SH-SY5Y (cell line): ENCODE results near the gene RPS23.

Experiments used
- GATA2 ChIP-seq: IDR thresholded peaks from 2 replicates; pipeline ENCODE4 v1.6.1; 2011; ENCODE audit warnings: mild to moderate bottlenecking, low read depth, low read length
- GATA3 ChIP-seq: IDR thresholded peaks from 2 replicates; pipeline ENCODE4 v1.6.1; 2011; ENCODE audit warnings: low read depth, mild to moderate bottlenecking, low read length, moderate library complexity

GRCh38 chr5:82313016-82313415 is 34.9 kb upstream of the RPS23 start:
- TF ChIP-seq GATA2 (no peak), GATA3 (no peak)
